Stomach (tissue), 4 donors: ENCODE measurements around the gene CARD11.

Source experiments
- CTCF ChIP-seq, 7 experiments: fragments of 450-650 bp in 4 of 7; fragments of 200-600 bp in 3 of 7; sonication (generic) in 3 of 7; IDR thresholded peaks; one replicate each; pipeline ENCODE4 v1.5.1; 2016 to 2019; ENCODE audit warnings: antibody characterized with exemption in 7 of 7, control low read depth in 2 of 7, mild to moderate bottlenecking in 1 of 7
- POLR2AphosphoS5 ChIP-seq, 3 donors: sonication (generic); formaldehyde crosslinking; IDR thresholded peaks; one replicate each; pipeline ENCODE4 v1.6.1; 2016; ENCODE audit warnings: antibody characterized with exemption in 3 of 3

GRCh38 chr7:3082386-3082785 is 38.7 kb upstream of the CARD11 start:
- no peak for TF ChIP-seq CTCF (IDR thresholded peaks at IDR 0.05)
- TF ChIP-seq POLR2AphosphoS5 (IDR thresholded peaks at IDR 0.05) = no peak
